GM19328 (cell line): ENCODE measurements around the gene ARNT2.
"Not testable (repeated sequence)": the region's sequence is repeated elsewhere in the genome, so short reads cannot be mapped to it uniquely, and the experiment has no call there.

Experiments
- ATAC-seq: cut with Tn5 transposase; IDR thresholded peaks from one replicate; pipeline ENCODE4 v1.9.1; 2021; ENCODE audit warnings: mild to moderate bottlenecking, moderate library complexity; ENCODE audit not compliant: unreplicated experiment

Gene ARNT2

GRCh38 chr15:80510985-80511384 is 106.8 kb downstream of the ARNT2 start:
- not testable (repeated sequence) for ATAC-seq

GRCh38 chr15:80512726-80513660 is 108.8 kb downstream of the ARNT2 start:
- no peak for ATAC-seq

- ATAC-seq = no peak
These were observed 110.0 kb downstream of the ARNT2 start for GRCh38 chr15:80514071-80514780.

- ATAC-seq = no peak
These were observed 113.1 kb downstream of the ARNT2 start for GRCh38 chr15:80517290-80517689.

- no peak for ATAC-seq
These were observed 114.3 kb downstream of the ARNT2 start for GRCh38 chr15:80518522-80518921.

GRCh38 chr15:80523746-80524145 is 119.6 kb downstream of the ARNT2 start:
- no peak for ATAC-seq

GRCh38 chr15:80525853-80526252 is 121.7 kb downstream of the ARNT2 start:
- no peak for ATAC-seq

- no peak for ATAC-seq
These were observed 122.6 kb downstream of the ARNT2 start for GRCh38 chr15:80526556-80527340.

GRCh38 chr15:80527406-80527805 is 123.2 kb downstream of the ARNT2 start:
- ATAC-seq = no peak

GRCh38 chr15:80527961-80528360 is 123.8 kb downstream of the ARNT2 start:
- ATAC-seq = no peak

- no peak for ATAC-seq
These were observed 126.7 kb downstream of the ARNT2 start for GRCh38 chr15:80530737-80531365.

GRCh38 chr15:80531388-80531787 is 127.2 kb downstream of the ARNT2 start:
- ATAC-seq = no peak

- no peak for ATAC-seq
These were observed 127.6 kb downstream of the ARNT2 start for GRCh38 chr15:80531796-80532195.

- no peak for ATAC-seq
These were observed 129.7 kb downstream of the ARNT2 start for GRCh38 chr15:80533790-80534333.

GRCh38 chr15:80536231-80536630 is 132.0 kb downstream of the ARNT2 start:
- no peak for ATAC-seq

- no peak for ATAC-seq
These were observed 132.5 kb downstream of the ARNT2 start for GRCh38 chr15:80536716-80537115.

- no peak for ATAC-seq
These were observed 140.9 kb downstream of the ARNT2 start for GRCh38 chr15:80545078-80545477.

GRCh38 chr15:80547264-80547663 is 143.1 kb downstream of the ARNT2 start:
- no peak for ATAC-seq

- no peak for ATAC-seq
These were observed 145.0 kb downstream of the ARNT2 start for GRCh38 chr15:80549191-80549590.

- no peak for ATAC-seq
These were observed 145.5 kb downstream of the ARNT2 start for GRCh38 chr15:80549654-80550053.
